GM19240 (cell line): ENCODE measurements around the gene BRF1.

ENCODE experiments used
- DNase-seq: peaks from one replicate; pipeline ENCODE4 v3.0.0; 2011; ENCODE audit warnings: low spot score; ENCODE audit not compliant: insufficient read length

Gene BRF1

DNA sequence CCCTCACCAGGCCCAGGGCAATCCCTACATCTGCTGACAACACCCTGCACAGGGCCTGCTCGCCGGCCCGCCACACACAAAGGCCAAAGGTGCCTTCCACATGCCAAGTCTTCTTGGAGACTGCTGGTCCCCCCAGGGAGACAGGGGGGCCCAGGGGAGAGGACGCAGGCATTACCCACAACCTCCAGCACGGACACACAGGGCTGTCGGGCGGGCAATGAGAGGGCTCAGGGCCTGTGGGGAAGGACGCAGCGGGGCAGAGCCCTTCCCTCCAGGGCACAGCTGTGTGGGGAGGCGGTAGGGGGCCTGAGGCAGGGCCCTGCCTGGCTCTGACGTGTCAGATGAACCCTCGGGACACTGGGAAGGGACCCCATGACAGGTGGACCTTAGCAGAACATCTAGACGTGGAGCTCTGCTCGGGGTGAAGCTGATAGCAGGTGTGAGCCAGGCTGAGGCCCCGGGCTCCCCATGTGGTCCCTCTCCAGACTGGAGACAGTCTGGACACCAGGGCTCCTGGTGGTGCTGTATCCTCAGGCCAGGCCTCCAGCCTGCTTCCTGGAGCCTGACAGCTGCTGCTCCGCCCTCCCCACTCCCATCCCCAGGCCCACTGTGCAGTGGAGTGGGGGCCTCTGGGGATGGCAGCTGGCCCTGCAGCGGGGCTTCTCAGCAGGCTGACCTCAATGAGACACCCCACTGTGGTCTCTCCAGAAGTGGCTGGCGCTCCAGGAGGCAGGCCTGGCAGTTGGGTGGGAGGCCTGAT lies 88.1 kb downstream of the BRF1 start:
- DNase-seq: no peak

DNA sequence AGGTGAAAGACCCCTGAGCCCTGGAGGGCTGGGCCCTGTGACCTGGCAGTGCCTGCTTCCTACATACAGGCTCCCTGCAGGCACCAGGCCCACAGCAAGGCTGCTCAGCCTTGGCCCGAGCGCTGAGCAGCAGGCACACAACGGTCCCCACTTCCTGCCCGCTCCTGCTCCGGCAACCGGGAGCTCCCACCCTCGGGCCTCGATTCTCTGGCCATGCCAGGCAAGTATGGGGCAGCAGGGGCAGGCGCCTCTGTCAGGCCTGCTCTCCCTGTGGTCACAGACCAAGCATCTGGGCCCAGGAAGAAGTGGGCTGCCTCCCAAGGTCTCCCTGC lies 89.1 kb downstream of the BRF1 start:
- DNase-seq: no peak

DNA sequence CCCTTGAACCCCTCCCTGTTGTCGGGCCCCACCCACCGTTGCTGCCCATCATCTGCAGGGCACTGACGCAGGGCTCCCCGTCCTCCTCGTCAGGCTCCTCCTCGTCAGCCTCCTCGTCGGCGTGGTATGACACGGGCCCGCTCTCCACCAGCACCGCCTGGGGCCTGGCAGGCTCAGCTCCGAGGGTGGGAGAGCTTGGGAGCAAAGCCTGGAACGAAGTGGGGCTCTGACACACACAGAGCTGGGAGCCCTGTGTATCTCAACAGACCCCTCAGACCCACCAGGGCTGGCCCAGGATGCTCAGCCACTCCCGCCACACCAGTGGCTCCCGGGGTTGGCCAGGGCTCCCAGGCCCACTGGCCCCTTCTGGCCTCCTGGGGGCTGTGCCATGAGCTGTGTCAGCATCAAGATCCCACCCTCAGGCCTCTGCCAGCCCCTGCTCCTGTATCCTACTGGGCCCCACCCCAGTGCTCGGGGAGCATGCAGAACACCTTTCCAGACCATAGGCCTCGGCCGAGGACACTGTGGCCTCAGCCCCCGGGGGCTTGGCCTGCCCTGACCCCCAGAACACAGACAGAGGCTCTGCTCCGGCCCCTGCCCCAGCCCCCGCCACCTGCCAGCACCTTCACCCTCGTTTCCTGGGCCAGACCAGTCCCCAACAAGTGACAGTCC lies 89.6 kb downstream of the BRF1 start:
- DNase-seq: no peak

DNA sequence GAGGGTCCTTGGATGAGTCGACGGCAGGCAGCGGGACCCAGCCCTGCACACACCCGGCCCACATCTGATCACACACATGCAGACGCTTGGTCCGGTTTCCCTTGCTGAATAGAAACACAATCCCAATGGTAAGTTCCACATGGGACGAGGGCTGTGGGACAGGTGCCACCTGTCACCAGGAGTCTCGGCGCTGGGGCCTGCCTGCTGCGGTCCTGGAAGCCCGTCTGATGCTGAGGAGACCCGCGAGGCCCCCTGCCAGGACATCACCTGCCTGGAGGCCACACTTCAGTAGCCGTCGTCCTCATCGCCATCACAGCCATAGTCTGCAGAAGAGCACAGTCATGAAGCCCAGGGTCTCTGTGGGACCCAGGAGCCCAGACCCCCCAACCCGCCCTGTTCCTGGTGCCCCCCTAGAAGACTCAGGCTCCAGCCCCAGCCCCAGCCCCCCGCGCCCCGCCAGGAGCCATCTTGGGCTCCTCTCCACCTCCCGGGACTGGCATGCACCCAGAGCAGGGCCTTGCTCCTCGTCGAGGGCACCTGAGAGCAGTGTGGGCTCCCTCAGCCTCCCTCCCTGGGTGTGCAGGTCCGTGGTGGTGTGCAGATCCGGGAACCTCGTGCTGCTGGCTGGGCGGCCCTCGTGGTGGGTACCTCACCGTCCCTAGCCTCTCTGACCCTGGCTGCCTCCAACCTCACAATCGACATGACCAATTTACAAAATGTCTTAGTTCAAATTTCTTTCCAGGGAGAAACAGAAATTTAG lies 90.4 kb downstream of the BRF1 start:
- no peak for DNase-seq

DNA sequence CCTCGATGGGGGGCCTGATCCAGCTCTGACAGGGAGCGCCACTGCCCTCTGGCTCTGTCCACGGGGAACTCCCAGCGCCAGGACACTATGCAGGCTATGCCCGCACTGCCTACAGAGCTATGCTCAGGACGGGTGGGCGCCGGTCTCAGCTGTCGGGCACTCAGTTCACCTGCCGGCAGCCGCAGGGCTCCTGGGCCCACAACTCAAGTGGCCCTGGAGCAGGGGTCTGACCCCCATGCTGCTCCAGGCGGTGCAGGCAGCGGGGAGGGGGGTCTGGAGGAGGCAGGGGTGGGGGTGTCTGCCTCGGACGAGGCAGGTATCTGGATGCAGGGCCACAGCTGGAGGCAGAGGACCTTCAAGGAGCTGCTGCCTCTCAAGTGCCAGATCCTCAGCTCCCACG lies 91.2 kb downstream of the BRF1 start:
- DNase-seq: no peak

DNA sequence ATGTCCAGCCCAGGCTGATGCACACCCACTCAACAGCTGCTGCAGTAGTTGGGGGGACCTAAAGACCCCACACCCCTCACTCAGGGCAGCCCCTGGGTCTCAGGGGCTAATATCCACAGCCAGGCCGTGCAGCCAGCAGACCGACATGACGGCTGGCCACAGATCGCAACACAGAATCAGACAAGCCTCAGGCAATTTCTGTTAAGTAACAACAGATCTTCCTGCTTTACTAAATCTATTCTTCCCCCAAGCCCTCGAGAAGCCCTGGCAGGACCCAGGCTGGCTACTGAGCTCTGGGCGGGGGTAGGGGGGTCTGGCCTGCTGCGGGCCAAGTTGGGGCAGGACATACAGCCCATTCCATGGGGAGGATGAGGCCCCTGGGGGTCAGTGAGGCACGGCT lies 91.7 kb downstream of the BRF1 start:
- DNase-seq: no peak

DNA sequence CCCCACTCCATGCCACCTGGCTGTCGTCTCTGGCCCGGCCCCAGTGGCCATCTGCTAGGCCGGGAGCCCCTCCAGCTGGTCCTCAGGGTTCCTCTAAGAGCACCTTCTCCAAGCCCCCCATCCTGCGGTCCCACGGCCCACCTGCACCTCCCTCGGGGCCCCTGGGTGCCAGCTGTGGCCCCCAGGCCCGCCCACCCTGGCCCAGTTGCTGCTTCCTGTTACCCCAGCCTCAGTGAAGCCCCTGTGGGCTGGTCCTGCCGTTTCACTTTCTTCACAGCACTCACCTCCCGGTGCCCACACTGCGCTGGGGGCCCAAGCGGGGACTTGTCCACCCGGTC lies 92.1 kb downstream of the BRF1 start:
- DNase-seq: no peak

DNA sequence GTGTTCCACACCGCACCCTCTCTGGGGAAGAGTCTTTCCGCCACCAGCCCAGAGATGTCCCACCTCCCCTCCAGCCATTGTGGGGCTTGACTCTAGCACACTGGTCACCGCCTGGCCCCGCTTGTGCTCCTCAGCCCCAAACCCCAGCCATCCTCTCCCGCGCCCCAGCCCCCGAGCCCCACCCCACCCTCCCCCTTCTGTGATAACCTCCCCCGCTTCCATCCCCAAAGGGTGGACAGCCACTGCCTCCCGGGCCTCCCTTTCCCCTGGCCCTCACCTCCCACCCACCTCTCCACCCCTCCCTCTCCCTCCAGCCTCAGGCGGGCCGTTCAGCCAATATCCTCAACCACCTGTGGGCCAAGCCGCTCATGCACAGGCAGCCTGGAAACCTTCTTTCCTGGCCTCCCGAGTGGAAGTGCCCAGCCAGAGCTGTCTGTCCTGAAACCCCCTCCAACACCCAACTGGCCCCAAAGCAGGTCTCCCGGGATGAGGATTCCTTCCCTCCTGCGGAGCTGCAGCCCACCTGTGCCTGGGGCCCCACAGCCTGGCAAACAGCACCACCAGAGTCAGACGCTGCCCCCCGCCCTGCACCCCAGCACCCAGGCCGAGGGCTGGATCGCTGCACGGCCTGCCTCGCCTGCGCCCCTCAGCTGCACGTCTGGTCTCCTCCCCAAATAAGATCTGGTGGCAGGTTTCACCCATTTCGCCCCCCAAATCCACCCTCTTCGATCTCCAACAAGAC lies 92.6 kb downstream of the BRF1 start:
- no peak for DNase-seq

DNA sequence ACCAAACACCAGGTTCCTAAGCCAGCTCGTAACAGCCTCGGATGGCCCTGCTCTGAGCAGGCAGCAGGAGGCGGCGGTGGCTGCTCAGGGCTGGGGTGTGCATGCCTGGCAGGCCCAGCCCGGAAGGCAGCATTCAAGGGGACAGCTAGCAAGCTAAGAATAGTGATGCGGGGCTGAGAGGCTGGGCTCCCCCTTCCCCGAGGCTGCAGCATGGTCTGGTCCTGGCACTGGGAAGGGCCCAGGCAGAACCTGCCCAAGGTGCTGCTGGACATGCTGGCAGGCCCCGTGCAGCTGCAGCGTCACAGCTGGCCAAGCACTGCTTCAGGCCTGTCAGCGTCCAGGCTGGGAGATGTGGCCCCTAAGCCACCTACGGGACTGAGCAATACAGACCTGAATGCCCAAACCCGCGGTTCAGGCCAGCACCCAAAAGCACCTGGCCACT lies 93.3 kb downstream of the BRF1 start:
- DNase-seq: no peak

DNA sequence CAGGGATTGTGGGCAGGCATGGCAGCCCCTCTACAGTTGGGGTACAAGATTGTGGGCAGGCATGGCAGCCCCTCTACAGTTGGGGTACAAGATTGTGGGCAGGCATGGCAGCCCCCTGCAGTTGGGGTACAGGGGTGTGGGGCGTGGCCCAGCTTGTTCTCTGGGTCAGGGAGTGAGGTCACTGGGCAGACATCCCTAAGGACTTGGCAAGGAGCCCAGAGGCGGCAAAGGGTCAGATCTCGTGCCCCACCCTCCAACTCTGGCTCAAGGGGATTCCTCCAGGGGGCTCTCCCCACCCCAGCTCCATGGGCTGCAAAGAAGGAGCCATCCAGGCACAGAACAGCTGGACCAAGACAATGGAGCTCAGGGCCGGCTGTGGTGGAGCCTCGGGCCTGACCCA lies 93.9 kb downstream of the BRF1 start:
- DNase-seq: no peak

DNA sequence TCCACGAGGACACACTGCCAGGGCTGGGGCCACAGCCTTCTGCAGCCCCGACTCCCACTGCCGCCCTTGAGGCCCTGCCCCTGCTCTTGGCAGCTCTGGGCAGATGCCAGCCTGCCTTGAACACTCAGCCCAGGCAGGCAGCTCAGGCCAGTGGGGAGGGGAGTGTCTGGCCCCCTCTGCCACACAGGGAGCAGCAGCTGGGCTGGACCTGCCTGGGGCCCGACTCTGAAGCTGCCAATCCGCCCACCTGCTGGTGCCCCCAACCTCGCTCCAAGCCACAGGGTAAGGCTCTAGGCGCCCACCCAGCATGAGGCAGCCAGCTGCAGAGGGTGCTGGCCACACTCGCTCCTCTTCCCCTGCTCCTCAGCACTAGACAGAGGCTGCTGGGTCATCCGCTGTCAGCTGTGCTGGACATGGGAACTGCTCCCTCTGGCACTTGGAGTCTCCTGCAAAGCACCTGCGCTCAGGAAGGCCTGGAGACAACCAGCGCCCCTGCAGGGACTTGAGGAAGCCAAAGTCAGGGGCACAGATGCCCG lies 95.1 kb downstream of the BRF1 start:
- no peak for DNase-seq

DNA sequence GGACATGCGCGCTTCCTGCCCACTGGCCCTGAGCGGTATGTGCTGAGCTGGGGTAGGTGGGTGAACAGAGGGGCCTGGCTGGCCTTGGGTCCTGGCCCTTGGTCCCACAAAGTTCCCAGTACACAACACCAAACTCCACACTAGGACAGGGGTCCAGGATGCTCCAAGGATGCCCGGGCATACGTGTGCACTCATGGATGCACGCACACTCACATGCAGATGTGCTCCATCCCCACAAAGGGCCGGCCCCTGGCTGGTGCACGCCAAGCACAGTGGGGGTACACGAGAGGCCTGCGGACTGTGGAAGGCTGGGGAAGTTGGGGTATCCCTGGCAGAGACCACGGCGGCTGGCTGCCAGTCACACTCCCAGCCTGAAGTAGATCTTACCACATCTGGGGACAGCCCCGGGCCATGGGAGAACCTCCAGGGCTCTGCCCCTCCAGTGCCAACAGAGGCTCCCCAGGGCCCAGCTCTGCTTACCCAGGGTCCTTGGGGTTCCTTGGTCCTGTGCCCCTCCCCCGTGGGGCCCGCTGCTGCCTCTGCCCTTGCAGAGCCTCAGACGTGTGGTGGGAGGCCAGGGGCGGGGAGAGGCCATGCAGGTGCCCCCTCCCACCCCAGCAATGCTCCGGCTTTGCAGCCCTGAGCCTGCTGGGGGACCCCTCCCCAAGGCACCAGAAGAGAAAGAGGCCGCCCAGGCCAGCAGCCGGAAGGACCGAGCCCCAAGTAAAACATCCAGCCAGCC lies 95.7 kb downstream of the BRF1 start:
- no peak for DNase-seq

DNA sequence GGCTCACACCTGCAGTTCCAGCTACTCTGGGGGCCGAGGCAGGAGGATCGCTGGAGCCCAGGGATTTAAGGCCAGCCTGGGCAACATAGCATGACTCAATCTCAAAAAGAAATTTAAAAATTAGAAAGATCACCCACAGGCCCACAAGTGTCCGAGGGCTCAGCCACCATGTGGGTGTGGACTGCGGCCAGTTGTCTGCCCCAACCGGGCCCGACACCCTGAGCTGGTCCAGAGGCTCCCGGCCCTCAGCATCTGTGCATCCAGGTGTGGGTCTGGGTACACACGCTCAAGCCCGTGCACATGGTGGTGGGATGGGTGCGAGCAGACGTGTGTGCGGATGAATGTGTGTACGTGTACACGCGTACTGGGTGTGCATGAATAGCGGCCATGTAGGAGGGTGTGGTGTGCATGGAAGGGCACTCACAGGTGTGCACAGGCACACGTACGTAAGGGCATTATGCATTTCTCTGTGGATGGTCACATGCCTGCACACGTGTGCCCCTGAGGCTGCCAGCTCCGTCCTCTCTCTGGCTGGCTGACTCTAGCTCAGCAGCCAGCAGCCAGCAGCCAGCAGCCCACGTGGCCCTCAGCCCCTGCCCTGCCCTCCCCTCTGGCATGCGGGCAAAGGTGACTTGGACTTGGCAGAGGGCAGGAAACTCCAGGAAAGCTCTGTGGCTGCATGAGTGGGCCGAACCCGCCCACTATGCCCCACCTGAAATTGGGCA lies 96.4 kb downstream of the BRF1 start:
- DNase-seq: no peak

DNA sequence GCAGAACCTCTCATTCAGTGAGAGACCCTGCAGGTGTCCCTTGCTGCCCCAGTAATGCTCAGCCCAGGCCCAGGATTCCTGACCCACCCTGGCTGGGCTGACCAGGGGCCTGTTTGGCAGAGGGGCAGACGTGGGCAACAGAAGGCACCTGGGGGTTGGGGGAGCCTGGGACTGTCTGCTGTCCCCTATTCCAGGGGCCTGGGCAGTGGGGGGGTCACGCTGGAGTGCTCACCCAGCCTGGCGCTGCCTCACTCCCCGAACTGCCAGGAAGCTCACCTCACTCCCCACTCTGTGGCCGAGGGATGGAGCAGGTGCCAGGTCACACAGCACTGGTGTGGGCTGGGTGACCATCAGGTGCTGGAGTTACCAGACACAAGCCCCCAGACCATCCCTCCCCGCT lies 97.1 kb downstream of the BRF1 start:
- DNase-seq: no peak

DNA sequence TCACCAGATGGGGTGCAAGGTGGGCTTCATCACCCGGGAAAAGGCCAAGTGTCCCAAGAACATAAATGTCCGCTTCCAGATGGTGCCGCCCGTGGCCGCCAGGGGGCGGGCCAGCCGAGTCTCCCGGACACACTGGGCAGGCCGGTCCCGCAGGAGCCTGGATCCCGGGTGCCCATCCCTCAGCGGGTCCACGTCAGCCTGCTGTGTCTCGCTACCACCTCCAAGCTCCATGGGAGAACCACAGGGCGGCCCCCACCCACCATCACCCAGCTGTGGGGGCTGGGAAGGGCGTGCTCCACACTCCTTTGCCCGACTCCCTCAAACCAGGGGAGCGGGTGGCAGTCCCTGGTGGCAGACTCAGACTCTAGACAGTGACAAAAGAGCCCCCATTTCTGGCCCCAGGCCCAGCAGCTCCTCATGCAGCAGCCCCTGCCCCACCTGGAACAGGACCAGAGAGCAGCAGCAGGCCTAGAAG lies 97.7 kb downstream of the BRF1 start:
- peak; percentile 83 for DNase-seq

DNA sequence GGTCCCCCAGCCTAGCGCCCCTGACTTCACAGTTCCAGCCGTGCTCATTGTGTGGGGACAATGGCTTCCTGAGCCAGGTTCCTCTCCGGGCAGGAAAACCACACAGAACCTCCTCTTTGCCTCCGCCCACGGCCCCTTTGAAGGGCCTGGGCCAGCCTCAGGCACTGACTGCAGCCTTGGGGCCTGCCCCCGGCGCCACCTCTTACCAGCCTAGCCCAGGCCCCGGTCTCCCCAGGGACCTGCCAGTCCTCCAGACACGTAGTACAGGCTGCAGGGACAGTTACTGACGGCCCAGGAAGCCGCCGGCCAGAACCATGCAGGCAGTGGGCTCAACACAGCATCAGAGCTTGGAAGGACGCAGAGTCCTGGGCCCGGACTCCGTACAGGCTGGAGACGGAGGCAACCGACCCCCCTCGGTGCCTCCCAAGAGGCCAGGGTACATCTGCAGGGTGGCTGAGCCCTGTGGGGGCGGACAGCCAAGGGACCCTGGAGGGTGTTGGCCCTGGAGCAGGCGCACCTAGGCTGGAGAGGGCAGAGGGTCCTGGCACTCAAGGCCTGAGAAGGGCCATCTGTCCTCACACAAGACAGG lies 98.8 kb downstream of the BRF1 start:
- DNase-seq: no peak

DNA sequence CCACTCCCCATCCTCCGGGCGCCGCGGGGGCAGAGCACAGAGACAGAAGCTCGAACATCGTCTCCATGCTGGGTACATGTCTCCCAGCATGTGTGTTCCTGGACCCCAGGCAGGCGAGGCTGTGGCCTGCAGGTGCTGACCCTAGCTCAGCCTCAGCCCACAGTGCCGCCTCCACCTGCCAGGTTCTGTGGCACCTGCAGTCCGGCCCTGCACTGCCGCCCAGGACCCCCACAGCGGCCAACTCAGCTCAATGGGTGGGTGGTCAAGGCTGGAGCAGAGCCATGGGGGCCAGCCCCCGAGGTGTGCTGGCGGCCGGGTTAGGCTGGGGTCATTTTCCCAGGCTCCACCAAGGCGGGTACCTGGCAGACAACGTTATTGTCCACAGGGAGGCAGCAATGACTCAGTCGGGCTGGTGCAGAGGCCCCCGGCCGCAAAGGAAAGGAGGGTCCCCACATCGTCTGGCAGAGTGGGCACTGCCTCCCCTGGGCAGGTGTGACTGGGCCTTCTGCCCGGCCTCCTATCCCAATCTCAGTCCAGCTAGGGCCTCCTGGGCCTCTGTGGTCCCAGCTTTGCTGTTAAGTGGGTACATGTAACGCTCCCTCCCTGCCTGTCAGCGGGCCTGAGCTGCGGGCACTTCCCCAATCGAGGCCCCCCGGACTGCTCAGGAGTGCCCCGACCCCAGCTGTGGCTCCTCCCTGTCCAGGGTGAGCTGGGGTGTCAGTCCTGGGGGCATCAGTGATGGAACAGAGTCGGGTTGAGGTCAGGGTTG lies 99.5 kb downstream of the BRF1 start:
- DNase-seq: no peak

DNA sequence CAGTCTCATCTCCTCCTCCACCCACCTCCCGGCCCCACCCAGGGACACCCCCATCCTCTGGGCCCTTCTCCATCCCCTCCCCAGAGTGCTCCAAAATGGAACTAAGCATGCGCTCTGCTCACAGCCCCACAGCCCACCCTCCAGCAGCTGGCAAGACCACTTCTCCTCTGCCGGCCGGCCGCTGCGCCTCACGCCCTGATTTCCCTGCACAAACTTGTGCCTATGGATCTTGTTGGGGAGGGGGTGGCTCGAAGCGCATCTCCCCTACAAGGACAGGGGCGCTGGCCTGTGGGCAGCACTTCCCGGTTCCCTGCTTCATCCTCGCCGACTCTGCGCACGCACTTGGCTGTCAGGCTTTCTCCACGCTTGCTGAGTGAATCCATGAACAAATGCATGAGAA lies 100.2 kb downstream of the BRF1 start:
- DNase-seq: no peak

DNA sequence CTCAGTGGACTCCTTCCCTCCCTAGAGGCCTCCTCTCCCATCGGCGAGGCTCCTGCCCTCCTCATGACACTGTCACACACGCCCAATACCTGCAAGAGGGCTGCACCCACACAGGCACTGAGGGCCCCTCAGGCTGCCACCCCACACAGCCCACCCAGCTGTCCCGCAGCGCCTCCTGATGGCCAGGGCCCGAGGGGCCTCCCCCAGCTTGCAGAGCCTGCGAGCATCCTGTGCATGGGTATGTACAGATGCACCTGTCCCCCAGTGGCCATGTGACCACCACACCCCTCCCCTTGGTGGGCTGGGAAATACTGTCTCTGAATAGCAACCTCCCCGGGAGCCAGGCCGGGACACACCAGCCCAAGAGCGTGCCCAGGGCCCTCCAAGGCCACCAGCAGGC lies 100.7 kb downstream of the BRF1 start:
- no peak for DNase-seq
